RWPE1 (cell line): Measurements from ENCODE around the gene MYO10.

Experiments
- CTCF ChIA-PET: fragments of 350-600 bp; sonication (Branson Sonifier 250); formaldehyde crosslinking; extraction: SDS; loops from one replicate; lab custom pipeline; 2021; lab: Yijun Ruan, JAX
- POLR2A ChIA-PET: fragments of 400-600 bp; formaldehyde crosslinking; extraction: SDS; loops from one replicate; lab custom pipeline; 2020; ENCODE audit warnings: antibody characterized with exemption; ENCODE audit not compliant: low non-redundant PET; lab: Yijun Ruan, JAX
- DNase-seq: peaks from one replicate; pipeline ENCODE4 v3.0.0; 2012; ENCODE audit warnings: low spot score
- H3K27ac ChIP-seq: fragments of 450-650 bp; 2 replicates; pipeline ENCODE4 v1.5.1; 2017
- CTCF ChIP-seq: fragments of 450-650 bp; conservative IDR thresholded peaks from 2 replicates; pipeline ENCODE4 v1.5.1; 2017; ENCODE audit warnings: low read depth, mild to moderate bottlenecking

Gene MYO10

GRCh38 chr5:16978296-16978695 is 42.2 kb upstream of the MYO10 start:
- no peak overlapping the region for H3K27ac ChIP-seq
- ChIA-PET CTCF (no interaction called here), POLR2A (no interaction called here)
- DNase-seq, result no peak
- TF ChIP-seq CTCF, result no peak

GRCh38 chr5:16976625-16977008 is 40.5 kb upstream of the MYO10 start:
- no peak for DNase-seq
- TF ChIP-seq CTCF, result no peak
- H3K27ac ChIP-seq, result no peak overlapping the region
- CTCF ChIA-PET, result interaction anchor here (0.6 kb wide), 1 partner anchor 78 kb away, joined by 4 read pairs; no protein-coding TSS in a partner anchor
- POLR2A ChIA-PET, result no interaction called here

GRCh38 chr5:16975950-16976624 is 40.0 kb upstream of the MYO10 start:
- no peak overlapping the region for H3K27ac ChIP-seq
- CTCF ChIA-PET, result interaction anchor here (0.6 kb wide), 1 partner anchor 98 kb away, joined by 3 read pairs; no protein-coding TSS in a partner anchor
- DNase-seq, result no peak
- POLR2A ChIA-PET, result no interaction called here
- TF ChIP-seq CTCF, result no peak

GRCh38 chr5:16974981-16975380 is 38.9 kb upstream of the MYO10 start:
- no peak for DNase-seq
- TF ChIP-seq CTCF, result no peak
- ChIA-PET CTCF (interaction anchor here (0.6 to 0.7 kb wide), 2 partner anchors 93 to 1516 kb away, joined by 3 to 6 read pairs; no protein-coding TSS in a partner anchor), POLR2A (no interaction called here)
- H3K27ac ChIP-seq, result no peak overlapping the region

GRCh38 chr5:16970826-16971225 is 34.7 kb upstream of the MYO10 start:
- DNase-seq, result no peak
- POLR2A ChIA-PET, result no interaction called here
- CTCF ChIA-PET, result no interaction called here
- H3K27ac ChIP-seq, result no peak overlapping the region
- TF ChIP-seq CTCF, result no peak

GRCh38 chr5:16970260-16970659 is 34.2 kb upstream of the MYO10 start:
- POLR2A ChIA-PET, result no interaction called here
- TF ChIP-seq CTCF, result no peak
- CTCF ChIA-PET, result no interaction called here
- no peak overlapping the region for H3K27ac ChIP-seq
- no peak for DNase-seq
